GM21576 (cell line): Measurements from ENCODE around the gene CMIP.

ENCODE experiments used
- ATAC-seq: cut with Tn5 transposase; IDR thresholded peaks from one replicate; pipeline ENCODE4 v1.9.1; 2021; ENCODE audit warnings: mild to moderate bottlenecking, moderate library complexity; ENCODE audit not compliant: unreplicated experiment

Gene CMIP

DNA sequence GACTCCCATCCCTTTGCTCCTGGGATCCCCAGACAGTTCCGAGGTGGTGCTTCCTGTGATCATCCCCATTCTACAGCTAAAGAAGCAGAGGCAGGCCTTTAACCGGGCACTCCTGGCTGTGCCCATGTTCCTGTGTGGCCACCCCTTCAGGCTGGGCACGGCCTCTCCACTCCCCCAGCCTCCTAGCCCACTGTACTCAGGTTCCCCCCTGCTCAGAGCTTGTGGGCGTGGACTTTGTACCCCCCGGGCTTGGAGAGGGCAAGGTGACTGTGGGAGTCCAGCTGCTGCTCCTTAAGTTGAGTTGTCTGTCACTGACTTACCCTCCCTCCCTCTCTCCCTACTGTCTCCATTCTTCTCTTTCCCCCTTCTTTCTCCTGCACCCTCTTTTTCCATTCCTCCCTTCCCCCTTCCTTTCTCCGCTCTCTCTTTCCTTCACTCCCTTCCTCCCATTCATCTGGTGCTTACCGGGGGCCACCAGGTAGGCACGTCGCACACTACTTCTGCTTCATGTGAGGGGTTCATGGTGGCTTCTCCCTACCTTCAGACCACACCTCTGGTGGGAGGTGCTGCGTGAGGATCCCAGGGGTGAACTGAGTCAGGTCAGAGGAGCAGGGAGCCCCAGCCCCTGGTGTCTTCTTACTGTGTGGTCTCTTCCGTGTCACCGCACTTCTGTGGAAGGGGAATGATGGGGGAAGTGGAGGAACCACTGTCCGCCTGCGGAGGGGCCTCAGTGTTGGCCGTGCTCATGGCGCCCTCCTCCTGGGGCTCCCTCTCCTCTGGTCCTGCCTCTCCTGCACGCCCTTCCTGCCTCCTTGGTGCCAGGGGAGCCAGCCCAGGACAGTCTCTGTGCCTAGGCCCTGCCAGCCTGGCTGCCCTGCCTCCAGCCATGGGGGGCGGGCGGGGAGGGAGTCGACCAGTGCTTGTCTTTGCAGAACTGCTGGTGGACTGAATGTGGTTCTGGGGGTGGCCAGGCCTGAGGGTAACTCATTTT, 29.7 kb downstream of the CMIP start:
- no peak for ATAC-seq

DNA sequence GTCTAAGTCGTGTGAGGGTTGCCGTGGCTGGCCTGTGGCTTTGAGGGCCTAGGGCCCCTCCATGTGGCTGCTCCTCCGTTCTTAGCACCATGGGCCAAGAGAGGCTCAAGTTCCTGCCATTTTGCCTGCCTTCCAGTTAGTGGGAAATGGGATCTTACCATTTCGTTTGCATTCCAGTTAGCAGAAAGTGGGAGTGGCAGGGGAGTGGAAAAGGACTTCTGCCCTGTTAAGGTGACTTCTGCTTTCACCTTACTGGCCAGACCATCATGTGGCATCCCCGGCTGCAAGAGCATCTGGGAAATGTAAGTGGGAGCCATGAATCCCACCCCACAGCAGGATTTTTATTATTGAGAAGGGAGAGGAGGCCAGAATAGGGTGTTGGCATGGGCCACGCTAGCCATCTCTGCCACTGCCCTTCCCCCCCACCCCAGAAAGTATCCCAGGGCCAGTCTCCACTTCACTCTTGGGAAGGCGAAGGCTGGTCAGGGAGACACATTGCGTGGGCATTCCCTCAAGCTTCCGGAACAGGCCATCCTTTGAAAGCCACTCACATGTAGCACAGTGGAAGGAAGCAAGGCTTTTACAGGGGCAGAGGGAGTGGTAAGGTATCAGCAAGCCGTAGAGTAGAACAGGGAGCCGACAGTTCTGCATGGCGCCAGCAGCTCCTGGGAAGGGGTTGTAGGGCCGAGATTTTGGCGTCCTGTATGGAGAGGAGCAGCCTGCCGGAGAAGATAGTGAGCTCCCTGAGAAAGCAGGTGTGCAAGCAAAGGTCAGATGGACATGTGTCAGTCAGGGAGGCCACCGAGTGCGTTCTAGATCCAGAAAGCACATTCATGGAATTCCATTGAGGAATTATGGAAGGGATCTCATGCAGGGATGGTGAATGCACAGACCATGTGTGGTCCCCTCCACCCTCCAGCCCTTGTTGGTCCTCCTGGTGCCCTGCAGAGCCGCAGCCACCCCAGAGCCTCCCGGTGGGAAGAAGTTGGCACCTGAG, 33.4 kb downstream of the CMIP start:
- ATAC-seq: no peak

DNA sequence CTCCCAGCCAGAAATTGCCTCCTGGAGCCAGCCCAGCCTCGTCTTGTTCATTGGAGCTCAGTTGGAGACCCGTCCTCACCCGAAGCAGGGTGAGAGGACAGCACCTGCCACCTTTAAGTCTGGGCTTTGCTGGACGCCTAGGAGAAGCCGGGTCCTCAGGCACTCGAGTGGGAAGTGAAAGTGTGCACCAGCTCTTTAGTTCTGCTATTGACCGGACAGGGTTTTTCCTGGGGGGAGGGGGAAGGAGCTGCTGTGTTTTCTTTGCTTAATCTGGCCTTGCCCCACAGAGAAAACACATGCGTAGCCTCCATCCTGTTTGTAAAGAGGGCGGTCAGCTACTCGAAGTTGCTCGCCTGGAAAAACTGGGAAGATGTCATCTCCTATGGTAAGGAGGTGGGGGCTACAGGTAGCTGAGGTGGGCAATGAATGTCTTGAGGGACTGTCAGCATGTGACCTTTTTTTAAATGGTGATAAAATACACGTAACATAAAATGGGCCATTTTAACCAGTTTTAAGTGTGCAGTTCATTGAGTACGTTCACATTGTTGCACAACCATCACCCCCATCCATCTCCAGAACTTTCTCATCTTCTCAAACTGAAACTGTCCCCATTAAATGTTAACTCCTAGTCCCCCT, 34.4 kb downstream of the CMIP start:
- peak; percentile 56 for ATAC-seq

DNA sequence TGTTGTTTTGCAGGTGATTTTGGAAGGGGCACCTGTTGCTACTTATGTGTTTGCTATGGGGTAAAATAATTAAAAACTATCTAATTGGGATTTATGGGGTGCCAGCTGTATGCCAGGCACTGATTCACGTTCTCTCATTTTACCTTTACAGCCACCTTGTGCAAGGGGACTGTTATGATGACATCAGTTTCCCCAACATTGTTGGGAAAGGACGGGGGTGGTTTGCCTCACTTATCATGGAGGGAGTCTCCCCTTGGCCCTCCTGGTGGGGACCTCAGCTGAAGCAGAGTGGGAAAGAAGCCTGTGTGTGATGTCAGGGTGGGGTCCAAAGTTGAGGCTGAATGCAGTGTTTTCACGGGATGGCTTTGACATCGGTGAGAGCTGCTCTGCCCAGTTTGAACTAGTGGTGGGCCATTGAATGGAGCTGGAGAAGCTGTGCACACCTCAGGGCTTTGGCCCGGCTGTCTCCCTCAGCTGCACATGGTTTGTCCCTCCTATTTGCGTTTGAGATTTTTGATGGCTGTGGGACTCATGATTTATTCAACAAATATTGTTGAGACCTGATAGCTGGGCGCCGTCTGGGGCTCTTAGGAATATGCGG, 36.1 kb downstream of the CMIP start:
- peak; percentile 3 for ATAC-seq

DNA sequence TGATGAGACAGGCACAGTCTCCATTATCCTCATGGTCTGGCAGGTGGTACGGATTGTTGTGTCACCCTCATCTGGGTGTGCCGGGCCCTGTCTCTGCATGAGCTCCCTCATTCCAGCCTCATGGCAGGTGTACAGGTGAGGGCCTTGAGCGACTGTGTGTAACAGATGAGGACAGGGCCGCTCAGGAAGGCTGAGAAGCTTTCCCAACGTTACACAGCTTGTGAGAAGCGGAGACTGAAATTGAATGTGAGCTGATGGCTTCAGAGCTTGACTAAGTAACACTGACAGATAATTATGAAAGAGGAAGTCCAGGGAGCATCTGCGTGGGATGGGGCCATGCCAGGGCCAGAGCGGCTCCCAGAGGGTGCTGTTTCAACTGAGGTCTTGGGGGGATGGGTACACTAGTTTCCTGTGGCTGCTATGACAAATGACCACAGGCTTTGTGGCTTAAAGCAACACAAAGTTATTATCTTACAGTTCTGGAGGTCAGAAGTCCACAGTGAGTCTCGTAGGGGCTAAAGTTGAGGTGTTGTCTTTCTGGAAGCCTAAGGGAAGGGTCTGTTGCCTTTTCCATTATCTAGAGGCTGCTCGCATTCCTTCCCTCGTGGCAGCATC, 36.7 kb downstream of the CMIP start:
- ATAC-seq: peak; percentile 81

DNA sequence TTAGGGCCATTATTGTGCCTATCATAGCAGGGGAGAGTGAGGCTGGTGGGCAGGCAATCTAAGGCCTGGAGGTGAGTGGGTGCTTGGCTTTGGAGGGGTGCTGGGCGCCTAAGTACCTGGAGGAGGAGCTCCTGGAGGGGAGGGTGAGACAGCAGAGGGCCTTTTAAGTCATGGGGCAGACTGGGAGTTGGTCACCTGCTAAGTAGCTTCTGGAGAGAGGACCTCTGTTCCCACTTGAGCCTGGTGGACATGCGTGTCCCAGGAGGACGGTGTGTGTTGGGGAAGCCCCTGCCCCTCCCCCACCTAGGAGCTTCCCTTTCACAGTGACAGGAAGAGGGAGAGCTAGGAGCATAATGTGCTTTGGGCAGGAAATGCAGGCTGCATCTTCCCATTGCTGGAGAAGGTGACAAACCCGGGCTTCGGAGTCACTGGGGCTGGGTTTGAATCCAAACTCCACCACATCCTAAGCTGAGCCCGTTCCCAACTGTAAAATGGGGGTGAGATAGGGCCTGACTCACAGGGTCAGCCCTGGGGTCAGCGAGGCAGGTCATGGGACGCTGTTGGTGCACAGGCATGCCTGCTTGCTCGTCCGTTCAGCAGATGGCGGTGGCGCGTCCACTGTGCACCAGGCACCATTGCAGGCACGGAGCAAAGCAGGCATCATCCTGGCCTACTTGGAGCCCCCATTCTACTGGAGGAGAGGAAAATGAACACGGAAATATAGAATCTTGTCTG, 37.9 kb downstream of the CMIP start:
- no peak for ATAC-seq

DNA sequence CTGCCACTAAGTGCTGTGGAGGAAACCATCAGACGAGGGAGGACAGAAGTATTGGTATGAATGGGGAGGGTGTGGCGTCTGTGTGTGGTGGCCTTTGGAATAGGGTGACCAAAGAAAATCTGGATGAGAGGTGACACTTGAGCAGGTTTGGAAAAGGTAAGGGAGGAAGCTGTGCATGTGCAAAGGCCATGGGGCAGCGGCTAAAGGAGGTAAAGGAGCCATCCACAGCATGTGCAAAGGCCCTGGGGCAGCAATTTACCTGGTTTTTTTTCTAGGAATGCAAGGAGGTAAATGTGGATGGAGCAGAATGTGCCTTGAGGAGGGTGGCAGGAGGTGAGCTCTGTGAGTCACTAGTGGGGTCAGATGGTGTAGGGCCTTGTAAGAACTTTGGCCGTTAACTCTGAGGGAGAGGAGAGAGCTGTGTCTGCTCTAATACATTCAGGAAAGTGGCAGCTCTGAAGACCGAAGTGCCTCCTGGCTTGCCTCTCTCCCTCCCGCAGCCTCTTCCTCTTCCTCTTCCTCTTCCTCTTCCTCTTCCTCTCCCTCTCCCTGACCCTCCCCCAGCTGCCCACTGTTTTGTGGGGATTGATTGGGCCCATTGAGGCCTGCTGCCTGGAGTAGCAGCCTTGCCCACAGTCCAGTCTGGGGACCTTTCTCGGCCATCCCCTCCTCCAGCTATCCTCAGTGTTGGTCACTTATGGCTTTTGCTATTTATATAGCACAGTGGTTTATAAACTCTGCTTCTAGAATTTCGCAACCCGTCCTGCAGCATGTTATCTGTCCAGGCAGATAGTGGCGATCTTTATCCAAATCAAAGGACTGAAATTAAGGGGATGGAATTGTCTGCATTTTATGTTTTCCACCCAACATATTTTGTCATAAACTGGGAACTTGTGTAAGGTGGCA, 38.7 kb downstream of the CMIP start:
- no peak for ATAC-seq

DNA sequence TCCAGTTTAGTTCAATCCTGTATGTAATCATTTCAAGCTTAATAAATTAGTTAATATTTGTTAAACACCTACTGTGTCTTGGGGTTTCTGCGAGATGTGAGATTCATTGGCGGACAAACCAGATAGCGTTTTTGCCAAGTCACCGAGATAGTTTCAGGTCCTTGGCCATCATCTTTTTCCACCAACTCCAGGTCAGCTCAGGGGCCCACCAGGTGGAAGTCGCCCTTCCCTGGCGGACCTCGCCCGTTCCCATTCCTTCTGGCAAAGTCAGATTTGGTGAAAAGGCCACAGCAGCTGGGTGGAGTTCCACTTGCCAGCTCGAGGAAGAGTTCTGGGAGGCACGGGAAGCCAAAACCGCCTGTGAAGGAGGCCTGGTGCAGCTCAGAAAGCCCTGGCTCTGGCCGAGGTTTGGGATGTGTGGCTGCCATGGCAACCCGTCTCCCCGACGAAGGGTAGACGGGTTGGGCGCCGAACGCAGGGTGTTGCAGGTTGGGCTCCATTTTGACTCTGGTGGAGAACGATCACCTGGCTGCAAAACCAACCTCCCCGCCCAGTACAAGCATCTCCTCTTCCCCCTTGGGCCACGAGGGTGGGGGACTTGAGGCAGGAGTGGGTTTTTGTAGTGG, 39.5 kb downstream of the CMIP start:
- ATAC-seq: no peak

DNA sequence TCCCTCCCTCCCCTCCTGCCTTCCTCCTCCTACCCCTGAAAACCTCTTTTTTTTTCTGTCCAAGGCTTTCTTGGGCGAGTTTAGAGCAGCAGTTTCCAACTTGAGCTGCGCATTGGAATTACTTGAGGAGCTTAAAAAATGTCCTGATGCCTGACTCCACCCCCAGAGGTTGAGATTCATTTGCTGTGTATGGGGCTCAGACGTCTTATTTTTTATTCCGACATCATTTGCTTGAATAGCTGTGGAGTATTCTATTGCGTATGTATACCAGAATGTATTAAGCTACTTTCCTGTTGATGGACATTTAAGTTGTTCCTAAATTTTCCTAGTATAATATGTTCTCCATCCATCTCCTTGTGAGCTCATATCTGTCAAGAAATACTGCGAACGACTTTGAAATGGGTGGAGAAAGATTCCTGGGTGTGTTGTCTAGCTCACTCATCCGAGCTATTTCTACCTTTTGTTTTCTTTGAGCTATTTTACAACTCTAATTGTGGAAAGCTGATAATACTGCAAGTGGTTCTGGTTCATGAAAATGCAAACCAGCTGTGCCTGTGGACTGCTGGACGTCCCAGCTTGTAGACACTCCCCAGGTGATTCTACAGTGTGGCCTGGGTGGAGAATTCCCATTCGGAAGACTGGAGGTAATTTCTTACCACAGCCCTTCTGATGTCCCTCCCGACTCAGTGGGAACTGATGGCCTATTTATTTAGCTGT, 40.5 kb downstream of the CMIP start:
- no peak for ATAC-seq

DNA sequence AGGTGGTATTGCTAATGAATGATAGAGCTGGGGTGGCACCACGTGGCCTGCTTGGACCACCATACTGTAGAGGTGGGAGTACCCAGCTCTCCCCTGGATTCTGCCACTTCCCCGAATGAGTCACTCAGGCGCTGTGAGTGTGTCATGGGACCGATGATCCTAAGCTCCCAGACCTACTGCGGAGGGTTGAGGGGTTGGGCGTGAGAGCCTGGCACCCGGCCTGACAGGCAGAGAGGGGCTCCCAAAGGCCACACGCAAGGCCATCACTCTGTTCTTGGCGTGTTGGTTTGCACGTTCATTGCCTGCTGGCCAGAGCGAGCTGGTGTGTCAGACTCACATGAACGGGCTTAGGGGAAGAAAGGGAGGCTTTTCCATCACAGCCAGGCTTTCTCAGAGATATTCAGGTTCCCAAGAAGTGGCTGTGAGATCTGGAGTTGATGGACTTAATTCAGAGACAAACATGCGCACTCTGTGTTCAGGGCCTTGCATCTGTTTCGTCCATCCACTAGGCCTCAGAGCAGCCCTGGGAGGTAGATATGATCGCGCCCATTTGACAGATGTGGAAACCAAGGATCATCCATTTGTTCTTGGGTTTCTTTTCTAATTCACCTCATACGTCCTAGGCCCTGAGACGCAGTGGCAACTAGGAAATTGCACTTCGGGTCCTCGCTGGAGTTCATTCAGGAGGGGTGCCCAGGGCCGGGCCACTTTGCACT, 41.4 kb downstream of the CMIP start:
- ATAC-seq: no peak

DNA sequence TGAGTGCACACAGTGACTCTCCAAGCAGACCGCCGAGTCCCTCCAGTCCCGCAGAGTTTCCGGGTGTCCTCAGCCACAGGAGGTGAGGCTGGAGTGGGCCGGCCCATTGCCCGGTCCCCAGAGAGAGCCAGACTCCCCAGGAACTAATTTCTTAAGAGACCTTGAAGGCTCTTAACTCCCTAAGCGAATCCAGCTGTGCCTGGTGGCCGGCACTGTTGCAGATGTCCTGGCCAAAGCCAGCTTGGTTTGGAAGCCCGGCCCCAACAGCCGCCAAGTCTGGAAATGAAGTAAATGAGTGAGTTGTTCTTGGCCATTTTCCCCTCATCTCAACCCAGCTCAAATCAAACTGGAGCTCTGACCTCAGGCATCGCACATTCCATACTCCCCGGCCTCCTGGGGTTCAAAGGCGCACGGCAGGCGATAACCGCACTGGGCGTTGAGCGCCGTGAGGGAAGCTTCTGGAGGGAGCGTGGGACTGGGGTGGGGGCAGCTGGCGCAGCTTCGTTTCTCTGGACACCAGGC, 42.0 kb downstream of the CMIP start:
- ATAC-seq: no peak

DNA sequence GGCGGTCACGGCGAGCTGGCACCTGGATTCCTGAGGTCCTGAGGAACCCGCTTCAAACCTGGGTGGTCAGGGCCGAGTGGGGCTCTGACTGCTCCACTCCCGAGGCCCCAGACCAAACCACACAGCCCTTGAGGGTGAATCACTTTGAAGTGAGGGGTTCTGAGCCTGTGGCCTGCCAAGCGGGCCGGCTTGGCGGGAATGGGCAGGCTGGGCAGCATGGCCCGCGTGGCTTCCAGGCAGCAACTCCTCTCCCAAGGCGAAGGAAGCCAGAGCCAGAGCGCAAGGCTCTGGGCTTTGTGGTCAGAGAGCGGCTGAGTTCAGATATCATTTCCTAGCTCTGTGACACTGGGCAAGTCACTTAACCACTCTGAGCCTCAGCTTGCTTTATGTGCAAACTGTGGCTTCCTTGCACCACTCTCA, 42.7 kb downstream of the CMIP start:
- no peak for ATAC-seq

DNA sequence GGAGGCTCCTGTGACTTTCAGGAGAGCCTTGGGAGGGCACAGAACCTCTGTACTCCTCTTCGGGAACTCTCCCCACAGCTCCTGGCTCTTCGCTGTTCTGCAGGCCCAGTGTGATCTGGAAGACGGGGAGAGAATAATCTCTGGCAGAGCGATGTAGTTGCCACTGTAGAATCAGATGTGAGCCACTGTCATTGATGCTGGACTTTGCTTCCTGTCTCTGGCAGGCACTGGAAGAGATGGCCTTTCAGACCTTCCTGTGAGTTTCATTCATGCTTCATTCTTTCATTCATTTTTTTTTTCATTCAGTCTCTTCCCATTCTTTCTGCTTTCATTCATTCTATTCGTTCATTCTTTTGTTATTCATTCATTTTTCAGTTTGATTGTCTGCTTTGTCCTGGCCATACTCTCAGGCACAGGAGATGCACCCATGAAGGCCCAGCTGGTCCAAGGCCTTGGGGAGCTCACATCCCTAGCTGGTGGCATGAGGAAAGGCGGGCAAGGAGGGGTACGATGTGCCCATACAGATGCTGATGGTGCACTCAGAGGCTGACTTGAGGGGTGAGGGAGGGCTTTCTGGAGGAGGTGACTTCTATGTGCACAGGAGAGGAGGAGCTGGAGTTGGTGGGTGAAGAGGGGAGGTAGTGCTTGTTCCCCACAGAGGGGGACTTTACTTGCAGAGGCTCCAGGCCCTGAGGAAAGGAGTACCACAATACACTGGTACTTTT, 44.2 kb downstream of the CMIP start:
- ATAC-seq: no peak

DNA sequence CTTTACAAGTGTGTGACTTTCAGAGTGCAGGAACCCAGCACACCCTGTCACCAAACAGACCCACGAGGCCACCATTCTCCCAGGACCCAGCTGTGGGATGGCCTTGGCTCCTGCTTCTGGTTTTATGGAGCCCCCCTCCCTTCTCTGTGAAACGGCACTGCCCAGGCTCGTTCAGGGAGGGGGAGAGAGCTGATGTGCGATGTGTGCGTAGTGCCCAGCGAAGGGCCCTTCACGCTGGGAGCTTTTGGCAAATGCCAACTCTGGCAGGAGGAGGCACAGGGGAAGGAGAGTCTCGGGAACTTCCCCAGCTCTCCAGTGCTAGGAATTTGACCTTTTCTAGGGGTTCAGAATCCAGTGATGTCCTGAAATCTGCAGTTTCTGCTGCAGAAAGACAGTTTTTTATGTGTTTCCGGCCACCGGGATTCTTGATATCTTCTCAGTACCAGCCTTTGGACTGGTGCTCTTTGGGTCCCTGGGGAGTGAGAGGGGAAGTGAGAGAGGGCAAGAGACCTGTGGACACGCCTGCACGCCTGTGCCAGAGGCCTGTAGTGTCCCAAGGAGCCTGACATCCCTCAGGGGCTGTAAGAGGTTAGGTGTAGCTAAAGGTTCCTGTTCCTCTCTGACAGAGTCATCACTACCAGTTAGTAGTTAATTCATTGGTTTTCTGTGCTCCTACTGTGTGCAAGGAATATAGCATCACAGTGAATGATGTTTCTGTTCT, 45.1 kb downstream of the CMIP start:
- no peak for ATAC-seq

DNA sequence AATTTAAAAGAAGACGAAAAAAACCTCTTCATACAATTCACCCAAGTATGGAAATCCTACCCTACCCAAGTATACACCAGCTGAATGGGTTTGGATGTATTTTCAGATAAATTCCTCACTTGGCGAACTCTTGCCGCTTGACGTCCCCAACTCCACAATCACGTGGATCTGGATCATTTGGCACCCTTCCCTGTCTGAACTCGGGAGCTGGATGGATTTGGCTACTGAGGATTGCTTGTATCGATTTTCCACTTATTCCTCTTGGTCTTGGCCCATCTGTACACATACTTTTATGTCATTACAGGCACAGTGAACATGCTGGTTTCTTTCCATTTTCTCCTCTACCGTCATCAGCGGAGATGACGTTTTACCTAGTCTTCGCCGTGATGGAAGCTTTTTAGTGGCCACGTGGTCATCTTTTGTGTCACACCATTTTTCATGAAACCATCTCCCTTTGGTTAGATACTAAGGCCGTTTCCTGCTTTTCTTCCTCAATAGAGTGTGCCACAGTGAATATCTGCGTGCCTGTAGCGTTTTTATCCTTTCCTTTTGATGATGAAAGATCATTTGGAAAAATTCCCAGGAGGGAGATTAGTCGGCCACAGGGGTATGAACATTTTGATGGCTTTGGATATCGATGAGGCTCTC, 47.1 kb downstream of the CMIP start:
- no peak for ATAC-seq
